GM19240 (cell line): ENCODE measurements around the gene SLC6A1.

ENCODE experiments used
- DNase-seq: peaks from one replicate; pipeline ENCODE4 v3.0.0; 2011; ENCODE audit warnings: low spot score; ENCODE audit not compliant: insufficient read length

Gene SLC6A1

GRCh38 chr3:10992943-10993728 lies 588 bp downstream of the SLC6A1 start:
- no peak for DNase-seq

- DNase-seq: no peak
Measured at GRCh38 chr3:10993729-10994065, 1.1 kb downstream of the SLC6A1 start.

- no peak for DNase-seq
Measured at GRCh38 chr3:10994306-10994705, 1.8 kb downstream of the SLC6A1 start.

GRCh38 chr3:10995871-10996270 lies 3.3 kb downstream of the SLC6A1 start:
- DNase-seq: no peak

- no peak for DNase-seq
Measured at GRCh38 chr3:10996345-10997013, 3.9 kb downstream of the SLC6A1 start.

GRCh38 chr3:10997196-10997595 lies 4.6 kb downstream of the SLC6A1 start:
- DNase-seq: no peak

GRCh38 chr3:10998542-10998941 lies 6.0 kb downstream of the SLC6A1 start:
- no peak for DNase-seq

- no peak for DNase-seq
Measured at GRCh38 chr3:10999221-11000107, 6.9 kb downstream of the SLC6A1 start.

- no peak for DNase-seq
Measured at GRCh38 chr3:11000528-11000927, 8.0 kb downstream of the SLC6A1 start.

GRCh38 chr3:11001020-11001657 lies 8.6 kb downstream of the SLC6A1 start:
- DNase-seq: no peak

GRCh38 chr3:11001658-11002021 lies 9.1 kb downstream of the SLC6A1 start:
- DNase-seq: no peak

GRCh38 chr3:11002371-11002807 lies 9.8 kb downstream of the SLC6A1 start:
- no peak for DNase-seq

GRCh38 chr3:11004563-11004962 lies 12.0 kb downstream of the SLC6A1 start:
- no peak for DNase-seq

GRCh38 chr3:11005686-11006256 lies 13.2 kb downstream of the SLC6A1 start:
- DNase-seq: no peak

- no peak for DNase-seq
Measured at GRCh38 chr3:11006986-11007933, 14.7 kb downstream of the SLC6A1 start.

- DNase-seq: no peak
Measured at GRCh38 chr3:11009898-11010297, 17.4 kb downstream of the SLC6A1 start.

- no peak for DNase-seq
Measured at GRCh38 chr3:11010426-11011165, 18.0 kb downstream of the SLC6A1 start.

- DNase-seq: no peak
Measured at GRCh38 chr3:11014253-11014652, 21.7 kb downstream of the SLC6A1 start.

- no peak for DNase-seq
Measured at GRCh38 chr3:11014752-11015151, 22.2 kb downstream of the SLC6A1 start.
